ENCODE data around the gene KLF6. TPM values are rescaled to one million over a fixed set of nuclear protein-coding genes. Genes with fewer than 3 reads are reported as not detected.

The KLF6 gene
- polyA plus RNA-seq, 1 experiment: 47.2 TPM

DNA sequence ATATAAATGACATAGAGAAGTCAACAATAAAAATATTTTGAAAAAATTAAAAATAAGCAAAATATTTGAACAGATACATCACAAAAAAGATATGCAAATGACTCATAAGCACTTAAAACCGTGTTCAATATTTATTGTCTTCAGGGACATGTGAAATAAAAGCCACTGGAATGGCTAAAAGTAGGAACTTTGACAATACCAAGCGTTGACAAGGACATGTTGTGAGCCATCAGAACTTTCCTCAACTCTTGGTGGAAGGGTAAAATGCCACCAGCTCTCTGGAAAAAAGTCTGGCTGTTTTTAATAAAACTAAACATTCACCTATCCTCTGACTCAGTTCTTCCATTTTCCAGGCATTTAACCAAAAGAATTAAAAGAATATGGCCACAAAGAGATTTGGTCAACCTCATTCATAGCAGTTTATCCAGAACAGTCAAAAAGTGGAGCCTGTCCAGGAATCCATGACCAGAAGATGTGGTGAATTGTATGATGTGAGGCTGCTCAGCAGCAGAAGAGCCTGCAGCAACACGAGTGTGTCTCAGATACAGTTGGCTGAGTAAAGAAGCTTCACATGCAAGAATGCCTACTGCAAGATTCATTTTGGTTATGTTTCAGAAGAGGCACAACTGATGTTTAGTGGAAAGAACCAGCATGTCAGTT is 7.1 kb upstream of the KLF6 start:
- ChIA-PET CTCF (no interaction called here), POLR2A (no interaction called here)
- Histone ChIP-seq H3K9me3 (ENCODE audit: control insufficient read depth, insufficient read depth, low read length) (peaks cover 5% of the 10 kb centered on the region), H3K4me3 (ENCODE audit: low read depth, low read length) (no peak overlapping the region), H3K27me3 (ENCODE audit: control insufficient read depth, insufficient read depth, low read length) (no peaks in the 10 kb centered on the region), H3K27ac (ENCODE audit: low read depth, low read length) (no peak overlapping the region)
- TF ChIP-seq, protein P1, sequence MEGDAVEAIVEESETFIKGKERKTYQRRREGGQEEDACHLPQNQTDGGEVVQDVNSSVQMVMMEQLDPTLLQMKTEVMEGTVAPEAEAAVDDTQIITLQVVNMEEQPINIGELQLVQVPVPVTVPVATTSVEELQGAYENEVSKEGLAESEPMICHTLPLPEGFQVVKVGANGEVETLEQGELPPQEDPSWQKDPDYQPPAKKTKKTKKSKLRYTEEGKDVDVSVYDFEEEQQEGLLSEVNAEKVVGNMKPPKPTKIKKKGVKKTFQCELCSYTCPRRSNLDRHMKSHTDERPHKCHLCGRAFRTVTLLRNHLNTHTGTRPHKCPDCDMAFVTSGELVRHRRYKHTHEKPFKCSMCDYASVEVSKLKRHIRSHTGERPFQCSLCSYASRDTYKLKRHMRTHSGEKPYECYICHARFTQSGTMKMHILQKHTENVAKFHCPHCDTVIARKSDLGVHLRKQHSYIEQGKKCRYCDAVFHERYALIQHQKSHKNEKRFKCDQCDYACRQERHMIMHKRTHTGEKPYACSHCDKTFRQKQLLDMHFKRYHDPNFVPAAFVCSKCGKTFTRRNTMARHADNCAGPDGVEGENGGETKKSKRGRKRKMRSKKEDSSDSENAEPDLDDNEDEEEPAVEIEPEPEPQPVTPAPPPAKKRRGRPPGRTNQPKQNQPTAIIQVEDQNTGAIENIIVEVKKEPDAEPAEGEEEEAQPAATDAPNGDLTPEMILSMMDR (IDR thresholded peaks at IDR 0.05; ENCODE audit: low read depth, low read length): no peak
- DNase-seq (ENCODE audit: low read depth, low spot score): no peak

DNA sequence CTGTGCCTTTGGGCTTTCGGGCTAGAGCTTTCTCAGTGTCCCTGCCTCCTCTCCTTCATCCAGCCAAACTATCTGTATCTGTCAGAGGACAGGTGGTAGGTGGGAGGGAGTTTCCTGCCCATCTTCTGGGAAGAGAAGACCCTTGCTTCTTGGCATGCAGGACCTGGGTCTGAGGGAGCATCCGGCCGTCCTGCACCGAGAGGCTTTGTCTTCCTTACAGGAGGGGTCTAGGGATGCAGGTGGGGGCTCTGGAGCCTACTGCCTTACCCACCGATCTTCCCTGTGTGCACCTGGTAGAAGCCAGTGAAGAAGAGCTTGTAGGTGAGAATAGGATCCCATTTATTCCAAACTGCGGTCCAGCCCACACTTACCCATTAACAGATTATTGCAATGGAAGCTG is 5.8 kb upstream of the KLF6 start:
- H3K27ac ChIP-seq (ENCODE audit: low read depth, low read length): no peak overlapping the region
- H3K4me3 ChIP-seq (ENCODE audit: low read depth, low read length): no peak overlapping the region
- POLR2A ChIA-PET: interaction anchor here (0.8 kb wide), 1 partner anchor 97 kb away, joined by 3 read pairs; no protein-coding TSS in a partner anchor
- H3K9me3 ChIP-seq (ENCODE audit: control insufficient read depth, insufficient read depth, low read length): peaks cover 5% of the 10 kb centered on the region
- H3K27me3 ChIP-seq (ENCODE audit: control insufficient read depth, insufficient read depth, low read length): no peaks in the 10 kb centered on the region
- CTCF ChIA-PET: no interaction called here
- no peak for DNase-seq (ENCODE audit: low read depth, low spot score)
- TF ChIP-seq, protein P1 (IDR thresholded peaks at IDR 0.05; ENCODE audit: low read depth, low read length): no peak

DNA sequence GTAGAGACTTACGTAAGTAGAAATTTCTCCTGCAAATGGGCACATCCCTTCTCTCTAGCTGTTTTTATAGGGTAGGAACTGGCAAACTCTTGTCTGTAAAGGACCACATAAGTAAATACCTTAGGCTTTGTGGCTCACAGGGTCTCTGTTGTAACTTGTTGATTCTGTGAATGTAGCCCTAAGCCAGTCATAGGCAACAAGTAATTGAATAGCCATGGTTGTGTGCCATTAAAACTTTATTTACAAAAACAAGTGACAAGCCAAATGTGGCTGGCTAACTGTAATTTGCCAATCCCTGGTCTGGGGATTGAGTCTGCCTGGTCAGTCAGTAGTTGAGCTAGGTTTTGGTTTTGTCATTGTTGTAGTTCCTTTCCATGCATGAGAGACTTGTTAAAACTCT is 5.3 kb upstream of the KLF6 start:
- TF ChIP-seq, protein P1 (IDR thresholded peaks at IDR 0.05; ENCODE audit: low read depth, low read length): no peak
- Histone ChIP-seq H3K27me3 (ENCODE audit: control insufficient read depth, insufficient read depth, low read length) (no peaks in the 10 kb centered on the region), H3K4me3 (ENCODE audit: low read depth, low read length) (no peak overlapping the region), H3K9me3 (ENCODE audit: control insufficient read depth, insufficient read depth, low read length) (peaks cover 5% of the 10 kb centered on the region), H3K27ac (ENCODE audit: low read depth, low read length) (no peak overlapping the region)
- no peak for DNase-seq (ENCODE audit: low read depth, low spot score)
- CTCF ChIA-PET: no interaction called here
- POLR2A ChIA-PET: no interaction called here

GRCh38 chr10:3789621-3790020 is 4.6 kb upstream of the KLF6 start:
- POLR2A ChIA-PET: no interaction called here
- Histone ChIP-seq H3K4me3 (ENCODE audit: low read depth, low read length) (no peak overlapping the region), H3K9me3 (ENCODE audit: control insufficient read depth, insufficient read depth, low read length) (peaks cover 9% of the 10 kb centered on the region), H3K27ac (ENCODE audit: low read depth, low read length) (no peak overlapping the region), H3K27me3 (ENCODE audit: control insufficient read depth, insufficient read depth, low read length) (no peaks in the 10 kb centered on the region)
- TF ChIP-seq, protein P1 (IDR thresholded peaks at IDR 0.05; ENCODE audit: low read depth, low read length): no peak
- DNase-seq (ENCODE audit: low read depth, low spot score): no peak
- CTCF ChIA-PET: interaction anchor here (0.5 kb wide), 1 partner anchor 296 kb away, joined by 3 read pairs; no protein-coding TSS in a partner anchor

DNA sequence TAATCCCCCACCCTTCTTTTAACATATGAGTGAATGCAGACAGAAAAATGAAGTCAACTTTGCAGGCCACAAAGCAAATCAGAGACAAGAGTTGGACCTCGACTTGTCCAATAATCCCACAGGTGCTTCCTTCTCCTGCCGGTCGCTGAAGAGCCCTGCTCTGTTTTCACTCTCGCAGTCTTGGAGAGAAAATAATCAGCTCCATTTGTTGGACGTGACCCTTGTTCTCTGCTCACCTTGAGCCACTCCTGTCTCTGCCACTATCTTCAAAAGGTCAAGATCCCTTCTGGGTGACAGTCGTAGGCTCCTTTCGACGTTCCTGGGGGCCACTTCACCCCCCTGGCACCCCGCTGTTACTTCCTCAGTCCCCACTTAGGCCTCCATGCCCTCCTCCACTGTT is 2.8 kb upstream of the KLF6 start:
- ChIA-PET POLR2A (no interaction called here), CTCF (no interaction called here)
- H3K4me3 ChIP-seq (ENCODE audit: low read depth, low read length): no peak overlapping the region
- no peaks in the 10 kb centered on the region for H3K27me3 ChIP-seq (ENCODE audit: control insufficient read depth, insufficient read depth, low read length)
- peak overlapping the region; percentile 1 for H3K27ac ChIP-seq (ENCODE audit: low read depth, low read length)
- H3K9me3 ChIP-seq (ENCODE audit: control insufficient read depth, insufficient read depth, low read length): peaks cover 4% of the 10 kb centered on the region
- TF ChIP-seq, protein P1 (IDR thresholded peaks at IDR 0.05; ENCODE audit: low read depth, low read length): no peak
- DNase-seq (ENCODE audit: low read depth, low spot score): no peak
